HUES48 (cell line): ENCODE measurements around the gene FBXO48.

Experiments
- H3K27ac ChIP-seq: one replicate; pipeline ENCODE4 v1.7.0; 2013; ENCODE audit warnings: low read depth, low read length, inconsistent platforms
- H3K27me3 ChIP-seq: 2 replicates; pipeline ENCODE4 v1.6.1; 2013; ENCODE audit warnings: mild to moderate bottlenecking, low read length; ENCODE audit not compliant: control insufficient read depth, insufficient read depth
- H3K36me3 ChIP-seq: 2 replicates; pipeline ENCODE4 v1.6.1; 2013; ENCODE audit warnings: low read length; ENCODE audit not compliant: control insufficient read depth, insufficient read depth
- H3K4me1 ChIP-seq: 2 replicates; pipeline ENCODE4 v1.6.1; 2013; ENCODE audit warnings: mild to moderate bottlenecking, low read length; ENCODE audit not compliant: control insufficient read depth, insufficient read depth
- H3K4me3 ChIP-seq: 2 replicates; pipeline ENCODE4 v1.5.1; 2013; ENCODE audit warnings: mild to moderate bottlenecking, low read depth, low read length
- H3K9ac ChIP-seq: 2 replicates; pipeline ENCODE4 v1.6.1; 2013; ENCODE audit warnings: mild to moderate bottlenecking, low read depth, low read length, moderate library complexity
- H3K9me3 ChIP-seq: 2 replicates; pipeline ENCODE4 v1.6.1; 2013; ENCODE audit warnings: low read length; ENCODE audit not compliant: control insufficient read depth, insufficient read depth

The FBXO48 gene

GRCh38 chr2:68471385-68471784 is 4.3 kb upstream of the FBXO48 start:
- H3K27me3 ChIP-seq: no peaks in the 10 kb centered on the region
- H3K4me3 ChIP-seq: no peak overlapping the region
- H3K4me1 ChIP-seq: peaks cover 5% of the 10 kb centered on the region; the same call in 1 of the 2 replicates
- H3K9me3 ChIP-seq: no peaks in the 10 kb centered on the region
- no peak overlapping the region for H3K9ac ChIP-seq
- no peak overlapping the region for H3K27ac ChIP-seq
- H3K36me3 ChIP-seq: no peaks in the 10 kb centered on the region

GRCh38 chr2:68469935-68470334 is 2.8 kb upstream of the FBXO48 start:
- no peak overlapping the region for H3K4me3 ChIP-seq
- no peak overlapping the region for H3K9ac ChIP-seq
- H3K27ac ChIP-seq: no peak overlapping the region
- H3K9me3 ChIP-seq: no peaks in the 10 kb centered on the region
- no peaks in the 10 kb centered on the region for H3K27me3 ChIP-seq
- no peaks in the 10 kb centered on the region for H3K36me3 ChIP-seq
- H3K4me1 ChIP-seq: peaks cover 8% of the 10 kb centered on the region; the same call in 1 of the 2 replicates

- peaks cover 8% of the 10 kb centered on the region; the same call in 1 of the 2 replicates for H3K4me1 ChIP-seq
- H3K27me3 ChIP-seq: no peaks in the 10 kb centered on the region
- H3K4me3 ChIP-seq: peak overlapping the region; percentile 82
- no peaks in the 10 kb centered on the region for H3K9me3 ChIP-seq
- H3K9ac ChIP-seq: no peak overlapping the region
- H3K36me3 ChIP-seq: no peaks in the 10 kb centered on the region
- no peak overlapping the region for H3K27ac ChIP-seq
These were observed 1.7 kb upstream of the FBXO48 start for GRCh38 chr2:68468801-68469200.

- peak overlapping the region; percentile 82 for H3K4me3 ChIP-seq
- H3K9me3 ChIP-seq: no peaks in the 10 kb centered on the region
- peaks cover 8% of the 10 kb centered on the region; the same call in 1 of the 2 replicates for H3K4me1 ChIP-seq
- H3K27ac ChIP-seq: peak overlapping the region; percentile 81
- H3K9ac ChIP-seq: peak overlapping the region; percentile 29; the same call in 1 of the 2 replicates
- H3K27me3 ChIP-seq: no peaks in the 10 kb centered on the region
- H3K36me3 ChIP-seq: no peaks in the 10 kb centered on the region
These were observed 367 bp downstream of the FBXO48 start for GRCh38 chr2:68466778-68467076.

- Histone ChIP-seq H3K27ac (peak overlapping the region; percentile 81), H3K4me3 (peak overlapping the region; percentile 82), H3K36me3 (no peaks in the 10 kb centered on the region), H3K9me3 (no peaks in the 10 kb centered on the region), H3K27me3 (no peaks in the 10 kb centered on the region), H3K4me1 (peaks cover 8% of the 10 kb centered on the region; the same call in 1 of the 2 replicates), H3K9ac (no peak overlapping the region)
These were observed 725 bp downstream of the FBXO48 start for GRCh38 chr2:68466361-68466777.

- H3K36me3 ChIP-seq: no peaks in the 10 kb centered on the region
- no peak overlapping the region for H3K4me3 ChIP-seq
- no peaks in the 10 kb centered on the region for H3K27me3 ChIP-seq
- H3K9ac ChIP-seq: no peak overlapping the region
- no peaks in the 10 kb centered on the region for H3K9me3 ChIP-seq
- H3K4me1 ChIP-seq: peaks cover 8% of the 10 kb centered on the region; the same call in 1 of the 2 replicates
- no peak overlapping the region for H3K27ac ChIP-seq
These were observed 1.8 kb downstream of the FBXO48 start for GRCh38 chr2:68465081-68465916.

GRCh38 chr2:68464651-68465050 is 2.4 kb downstream of the FBXO48 start:
- no peaks in the 10 kb centered on the region for H3K9me3 ChIP-seq
- H3K27me3 ChIP-seq: no peaks in the 10 kb centered on the region
- no peak overlapping the region for H3K4me3 ChIP-seq
- H3K27ac ChIP-seq: no peak overlapping the region
- no peak overlapping the region for H3K9ac ChIP-seq
- H3K36me3 ChIP-seq: no peaks in the 10 kb centered on the region
- H3K4me1 ChIP-seq: peaks cover 8% of the 10 kb centered on the region; the same call in 1 of the 2 replicates

- Histone ChIP-seq H3K27me3 (no peaks in the 10 kb centered on the region), H3K9ac (no peak overlapping the region), H3K27ac (no peak overlapping the region), H3K9me3 (no peaks in the 10 kb centered on the region), H3K36me3 (no peaks in the 10 kb centered on the region), H3K4me3 (no peak overlapping the region), H3K4me1 (peaks cover 5% of the 10 kb centered on the region; the same call in 1 of the 2 replicates)
These were observed 3.7 kb downstream of the FBXO48 start for GRCh38 chr2:68463287-68463877.

GRCh38 chr2:68458981-68459380 is 8.1 kb downstream of the FBXO48 start:
- H3K9ac ChIP-seq: no peak overlapping the region
- no peaks in the 10 kb centered on the region for H3K4me1 ChIP-seq
- no peaks in the 10 kb centered on the region for H3K27me3 ChIP-seq
- no peak overlapping the region for H3K4me3 ChIP-seq
- H3K36me3 ChIP-seq: no peaks in the 10 kb centered on the region
- no peak overlapping the region for H3K27ac ChIP-seq
- no peaks in the 10 kb centered on the region for H3K9me3 ChIP-seq

- Histone ChIP-seq H3K9ac (no peak overlapping the region), H3K27ac (no peak overlapping the region), H3K36me3 (no peaks in the 10 kb centered on the region), H3K9me3 (no peaks in the 10 kb centered on the region), H3K27me3 (no peaks in the 10 kb centered on the region), H3K4me1 (no peaks in the 10 kb centered on the region), H3K4me3 (no peak overlapping the region)
These were observed 10.9 kb downstream of the FBXO48 start for GRCh38 chr2:68456198-68456597.

GRCh38 chr2:68454719-68455118 is 12.4 kb downstream of the FBXO48 start:
- no peak overlapping the region for H3K27ac ChIP-seq
- no peak overlapping the region for H3K4me3 ChIP-seq
- H3K9me3 ChIP-seq: no peaks in the 10 kb centered on the region

More at GRCh38 chr2:68454719-68455118, 12.4 kb downstream of the FBXO48 start:
- Histone ChIP-seq H3K27me3 (no peaks in the 10 kb centered on the region), H3K9ac (no peak overlapping the region), H3K4me1 (no peaks in the 10 kb centered on the region), H3K36me3 (no peaks in the 10 kb centered on the region)
